Epithelial cell of proximal tubule (primary cell): ENCODE measurements around the gene LOXL1. TPM values are rescaled to one million over a fixed set of nuclear protein-coding genes. Genes with fewer than 3 reads are reported as not detected.

Experiments used
- DNase-seq: peaks from one replicate; pipeline ENCODE4 v3.0.0-alpha.2; 2011; ENCODE audit warnings: low read depth
- H3K4me3 ChIP-seq: 2 replicates; pipeline ENCODE4 v1.5.1; 2011; ENCODE audit warnings: low read depth, mild to moderate bottlenecking, low read length
- total RNA-seq: library from RNA; depleted of rRNA; stranded (reverse); fragments of >200 nt; gene quantifications from 2 replicates; pipeline ENCODE4 v1.2.3, GENCODE V29; 2015
- TF ChIP-seq, protein P1 (sequence below): conservative IDR thresholded peaks from 2 replicates; pipeline ENCODE4 v1.5.1; 2012; ENCODE audit warnings: low read depth, mild to moderate bottlenecking, low read length

LOXL1 gene
- total RNA-seq, 1 donor from 2014 or later: 120 TPM

DNA sequence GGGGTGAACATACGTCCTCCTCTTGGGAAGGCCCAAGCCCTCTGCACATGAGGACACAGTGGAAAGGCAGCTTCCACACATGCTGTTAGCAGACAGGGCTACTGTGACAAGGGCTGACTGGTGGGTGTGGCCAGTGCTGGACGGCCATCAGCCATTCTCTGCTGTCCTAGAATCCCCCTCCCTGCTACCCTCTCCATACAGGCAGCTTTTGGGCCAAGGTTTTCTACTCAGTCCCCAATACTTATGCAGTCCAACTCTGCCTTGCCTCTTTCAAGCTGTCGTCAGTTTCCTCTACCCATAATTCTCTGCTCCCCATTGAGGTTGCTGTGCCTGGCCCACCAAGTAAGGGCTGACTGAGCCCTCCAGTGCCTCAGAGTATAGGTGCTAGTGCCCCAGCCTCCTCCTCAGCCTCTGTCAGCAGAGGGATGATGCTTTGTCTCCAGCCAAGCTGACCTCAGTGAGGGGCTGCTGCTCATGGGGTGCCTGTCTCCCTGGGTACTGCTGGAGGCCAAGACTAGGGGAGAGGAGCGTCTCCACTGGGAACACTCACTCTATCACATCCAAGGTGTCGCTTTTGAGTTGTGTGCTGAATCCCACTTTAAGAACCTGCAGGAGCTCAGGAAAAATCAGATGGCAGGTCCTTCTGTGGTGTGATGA lies 2.8 kb downstream of the LOXL1 start:
- TF ChIP-seq, protein P1, sequence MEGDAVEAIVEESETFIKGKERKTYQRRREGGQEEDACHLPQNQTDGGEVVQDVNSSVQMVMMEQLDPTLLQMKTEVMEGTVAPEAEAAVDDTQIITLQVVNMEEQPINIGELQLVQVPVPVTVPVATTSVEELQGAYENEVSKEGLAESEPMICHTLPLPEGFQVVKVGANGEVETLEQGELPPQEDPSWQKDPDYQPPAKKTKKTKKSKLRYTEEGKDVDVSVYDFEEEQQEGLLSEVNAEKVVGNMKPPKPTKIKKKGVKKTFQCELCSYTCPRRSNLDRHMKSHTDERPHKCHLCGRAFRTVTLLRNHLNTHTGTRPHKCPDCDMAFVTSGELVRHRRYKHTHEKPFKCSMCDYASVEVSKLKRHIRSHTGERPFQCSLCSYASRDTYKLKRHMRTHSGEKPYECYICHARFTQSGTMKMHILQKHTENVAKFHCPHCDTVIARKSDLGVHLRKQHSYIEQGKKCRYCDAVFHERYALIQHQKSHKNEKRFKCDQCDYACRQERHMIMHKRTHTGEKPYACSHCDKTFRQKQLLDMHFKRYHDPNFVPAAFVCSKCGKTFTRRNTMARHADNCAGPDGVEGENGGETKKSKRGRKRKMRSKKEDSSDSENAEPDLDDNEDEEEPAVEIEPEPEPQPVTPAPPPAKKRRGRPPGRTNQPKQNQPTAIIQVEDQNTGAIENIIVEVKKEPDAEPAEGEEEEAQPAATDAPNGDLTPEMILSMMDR: no peak
- no peak for DNase-seq
- no peak overlapping the region for H3K4me3 ChIP-seq

DNA sequence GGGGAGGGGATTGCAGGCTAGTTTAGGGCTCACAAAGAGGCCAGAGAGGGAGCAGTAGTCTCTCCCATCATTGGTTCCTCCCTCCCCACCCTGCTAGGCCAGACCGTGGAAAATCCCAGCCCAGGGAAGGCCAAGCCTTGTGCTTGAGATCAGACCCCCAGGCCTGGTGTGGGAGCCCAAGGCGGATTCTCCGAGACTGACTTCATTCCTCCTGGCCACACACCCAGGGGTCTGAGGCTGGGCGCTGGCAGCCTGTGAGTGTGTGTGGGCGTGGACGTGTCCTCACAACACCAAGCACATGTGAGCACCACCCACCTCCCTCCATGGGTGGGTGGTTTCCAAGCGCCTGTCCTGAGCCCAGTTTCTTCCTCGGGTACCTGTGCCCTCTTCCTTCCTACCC lies 4.1 kb downstream of the LOXL1 start:
- TF ChIP-seq, protein P1: no peak
- DNase-seq: no peak
- no peak overlapping the region for H3K4me3 ChIP-seq

DNA sequence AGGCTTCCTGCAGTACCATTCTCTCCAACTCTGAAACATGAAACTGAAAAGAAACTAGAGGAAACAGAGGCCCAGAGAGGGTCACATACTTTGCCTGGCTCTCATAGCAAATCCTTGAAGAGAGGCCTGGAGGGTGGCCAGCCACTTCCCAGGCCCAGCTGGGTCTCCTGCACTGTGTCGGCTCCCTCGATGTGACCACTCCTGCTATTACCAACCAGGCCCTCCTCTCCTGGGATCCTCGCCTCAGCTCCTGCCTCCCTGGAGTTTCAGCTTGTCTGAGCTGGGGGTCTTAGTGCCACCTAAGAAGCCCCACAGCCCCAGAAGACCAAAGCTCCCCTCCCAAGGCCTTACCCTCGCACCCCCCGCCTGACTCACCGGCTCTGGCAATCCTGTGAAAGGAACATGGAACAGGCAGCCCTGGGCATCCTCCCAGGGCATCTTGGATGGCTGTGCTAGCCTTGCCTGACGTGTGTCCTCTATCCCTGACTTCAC lies 4.6 kb downstream of the LOXL1 start:
- no peak overlapping the region for H3K4me3 ChIP-seq
- DNase-seq: no peak
- TF ChIP-seq, protein P1: no peak

DNA sequence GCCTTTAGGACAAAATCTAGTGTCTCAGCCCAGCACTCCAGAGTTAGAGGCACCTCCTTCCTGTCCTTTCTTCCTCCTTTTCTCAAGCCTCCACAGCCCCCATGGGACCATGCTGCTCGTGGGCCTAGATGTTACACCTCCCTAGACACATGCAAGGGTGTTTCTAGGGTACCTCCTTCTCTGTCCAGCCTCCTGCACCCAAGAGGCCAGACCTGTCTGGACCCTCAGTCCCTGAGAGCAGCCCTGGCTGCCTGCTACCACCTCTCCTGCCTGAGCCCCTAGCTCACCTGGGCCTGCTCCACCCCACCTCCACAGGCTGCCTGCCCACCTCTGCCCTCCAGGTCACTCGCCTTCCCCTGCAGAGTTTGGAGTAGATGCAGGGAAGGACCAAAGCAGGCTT lies 5.2 kb downstream of the LOXL1 start:
- TF ChIP-seq, protein P1: no peak
- no peak overlapping the region for H3K4me3 ChIP-seq
- DNase-seq: no peak

DNA sequence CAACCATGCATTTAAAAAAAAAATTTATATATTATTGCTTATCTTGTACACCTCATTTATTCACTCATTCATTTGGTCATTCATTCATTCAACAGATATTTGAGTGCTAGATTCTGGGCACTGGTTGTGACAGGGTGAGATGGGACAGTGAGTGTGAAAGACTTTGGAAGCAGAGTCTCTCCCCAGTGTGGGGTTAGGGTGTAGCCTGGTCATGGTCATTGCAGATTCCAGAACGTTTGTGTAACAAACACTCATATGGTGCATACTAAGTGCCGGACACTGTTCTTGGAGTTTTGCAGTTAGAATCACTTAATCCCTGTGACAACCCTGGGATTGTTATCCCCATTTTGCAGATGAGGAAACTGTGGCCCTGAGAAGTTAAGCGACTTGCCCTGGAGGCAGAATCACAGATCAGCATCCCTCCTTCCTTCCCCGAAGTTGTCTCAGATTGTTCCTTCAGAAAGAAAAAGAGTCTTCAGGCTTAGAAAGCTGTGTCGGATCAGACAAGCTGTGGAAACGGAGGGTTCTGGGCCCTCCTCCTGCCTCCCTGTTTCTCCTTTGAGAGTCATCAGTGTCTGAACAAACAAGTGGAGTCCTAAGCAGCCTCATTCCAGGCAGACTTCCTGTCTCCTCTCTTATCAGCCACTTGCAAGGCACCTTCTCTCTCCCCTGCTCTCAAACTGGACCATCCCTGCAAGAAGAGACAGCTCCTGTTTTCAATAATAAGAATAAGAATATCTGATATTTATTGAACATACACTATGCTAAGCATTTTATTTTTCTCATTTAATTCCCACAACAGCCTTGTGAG lies 6.3 kb downstream of the LOXL1 start:
- H3K4me3 ChIP-seq: no peak overlapping the region
- DNase-seq: no peak
- TF ChIP-seq, protein P1: no peak

DNA sequence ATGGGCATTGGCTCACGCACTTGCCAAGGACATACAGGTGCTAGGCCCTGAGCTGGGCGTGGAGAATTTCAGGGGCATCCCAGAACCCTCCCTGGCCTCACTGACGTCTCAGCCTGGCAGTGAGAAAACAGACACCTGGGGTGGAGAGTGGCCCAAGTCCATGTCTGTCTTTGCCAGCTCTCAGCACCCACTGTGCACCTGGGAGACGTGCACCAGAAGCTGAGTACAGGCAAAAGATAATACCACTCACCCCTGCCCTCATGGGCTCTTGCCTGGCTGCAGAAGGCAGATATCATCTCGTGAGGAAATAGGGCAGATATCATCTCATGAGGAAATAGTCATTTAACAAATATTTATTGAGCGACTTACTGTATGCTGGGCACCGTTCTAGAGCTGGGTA lies 8.0 kb downstream of the LOXL1 start:
- no peak for DNase-seq
- TF ChIP-seq, protein P1: no peak
- no peak overlapping the region for H3K4me3 ChIP-seq

DNA sequence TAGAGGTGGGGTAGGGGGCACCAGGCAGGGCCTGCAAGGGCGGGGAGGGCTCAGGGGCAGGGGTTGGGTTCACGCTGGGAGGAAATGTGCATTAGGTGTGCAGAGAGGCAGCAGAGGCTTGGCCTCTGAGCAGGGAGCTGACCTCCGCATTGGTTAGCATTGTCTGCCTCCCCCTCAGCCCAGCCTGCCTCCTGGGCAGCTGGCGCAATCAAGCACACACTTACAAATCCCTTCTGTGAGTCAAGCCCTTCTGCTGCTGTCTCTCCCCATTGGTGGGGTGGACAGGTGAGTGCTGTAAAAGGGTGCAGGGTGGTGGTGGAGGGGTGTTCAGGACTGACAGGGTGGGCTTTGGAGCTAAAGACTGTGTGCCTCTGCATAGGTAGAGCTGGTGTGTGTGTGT lies 9.3 kb downstream of the LOXL1 start:
- TF ChIP-seq, protein P1: no peak
- H3K4me3 ChIP-seq: no peak overlapping the region
- DNase-seq: no peak
